OCI-LY7 (cell line): ENCODE measurements around the gene SKAP2. TPM values are rescaled to one million over a fixed set of nuclear protein-coding genes. Genes with fewer than 3 reads are reported as not detected.

Experiments
- BruUV-seq: library from RNA; stranded (reverse); fragments of 400-500 nt; replicated peaks from 2 replicates; lab custom pipeline; 2021; lab: Mats Ljungman, UMichigan
- CTCF ChIA-PET: fragments of 300-600 bp; sonication (Branson Sonifier 250); formaldehyde crosslinking; loops from one replicate; lab custom pipeline; 2022; ENCODE audit warnings: antibody characterized with exemption; ENCODE audit not compliant: unreplicated experiment; lab: Charles Lee
- POLR2A ChIA-PET: fragments of 300-600 bp; sonication (Branson Sonifier 250); formaldehyde crosslinking; loops from one replicate; lab custom pipeline; 2022; ENCODE audit warnings: antibody characterized with exemption; lab: Charles Lee
- DNase-seq: peaks from one replicate; pipeline ENCODE4 v3.0.0-alpha.2; 2015; ENCODE audit warnings: low spot score
- H2AFZ ChIP-seq: fragments of 200-600 bp; sonication (generic), shearing (Covaris generic); 2 replicates; pipeline ENCODE4 v1.6.1; 2014; ENCODE audit warnings: mild to moderate bottlenecking, antibody characterized with exemption, low read length, moderate library complexity
- H3K27ac ChIP-seq: fragments of 200-600 bp; sonication (generic); 2 replicates; pipeline ENCODE4 v1.5.1; 2014; ENCODE audit warnings: mixed run types, low read depth, mild to moderate bottlenecking, moderate library complexity, low read length, inconsistent platforms; ENCODE audit not compliant: poor library complexity, severe bottlenecking
- H3K36me3 ChIP-seq: fragments of 200-600 bp; sonication (generic); 2 replicates; pipeline ENCODE4 v1.6.1; 2014; ENCODE audit warnings: mild to moderate bottlenecking, antibody characterized with exemption, low read length, moderate library complexity, mixed read lengths; ENCODE audit not compliant: insufficient read depth
- H3K4me1 ChIP-seq: fragments of 200-600 bp; sonication (generic); 2 replicates; pipeline ENCODE4 v1.5.1; 2014; ENCODE audit warnings: mild to moderate bottlenecking, low read length; ENCODE audit not compliant: insufficient read depth, poor library complexity, severe bottlenecking
- H3K4me2 ChIP-seq: fragments of 200-600 bp; sonication (generic); 2 replicates; pipeline ENCODE4 v1.6.1; 2014; ENCODE audit warnings: mild to moderate bottlenecking, low read length
- H3K4me3 ChIP-seq: fragments of 200-600 bp; sonication (generic); 2 replicates; pipeline ENCODE4 v1.5.1; 2014; ENCODE audit warnings: mild to moderate bottlenecking, low read depth, low read length; ENCODE audit not compliant: poor library complexity, severe bottlenecking
- H3K79me2 ChIP-seq: fragments of 200-600 bp; sonication (generic); 2 replicates; pipeline ENCODE4 v1.6.1; 2016; ENCODE audit warnings: low read depth, mild to moderate bottlenecking, low read length, moderate library complexity, mixed read lengths; ENCODE audit not compliant: insufficient read depth
- H3K9me2 ChIP-seq: fragments of 200-600 bp; sonication (generic); 2 replicates; pipeline ENCODE4 v1.6.1; 2016; ENCODE audit warnings: mild to moderate bottlenecking, low read length, mixed read lengths; ENCODE audit not compliant: insufficient read depth
- H3K9me3 ChIP-seq: fragments of 200-600 bp; sonication (generic); 2 replicates; pipeline ENCODE4 v1.6.1; 2014; ENCODE audit warnings: mild to moderate bottlenecking, mixed run types, low read length, mixed read lengths
- H4K20me1 ChIP-seq: fragments of 200-600 bp; sonication (generic); 2 replicates; pipeline ENCODE4 v1.6.1; 2014; ENCODE audit warnings: mild to moderate bottlenecking, antibody characterized with exemption, low read length, moderate library complexity, mixed read lengths; ENCODE audit not compliant: insufficient read depth
- EZH2phosphoT487 ChIP-seq: fragments of 200-600 bp; sonication (generic); IDR thresholded peaks from 2 replicates; pipeline ENCODE4 v1.6.1; 2018; ENCODE audit warnings: low read depth, borderline replicate concordance, mild to moderate bottlenecking, mixed run types, antibody characterized with exemption, low read length, moderate library complexity, mixed read lengths
- intact Hi-C: fragments of 100-400 bp; cut with micrococcal nuclease; formaldehyde crosslinking; loops from one replicate; pipeline ENCODE4 v1.10.0; 2022; ENCODE audit not compliant: unreplicated experiment
- total RNA-seq, 2 experiments: library from RNA; depleted of rRNA in 1 of 2; stranded (reverse); fragments of >200 nt in 1 of 2; shearing (Covaris generic) in 1 of 2; gene quantifications; 2 replicates each; pipeline ENCODE4 v1.2.3, GENCODE V29; 2014 to 2022
- TF ChIP-seq, protein P1 (sequence below): fragments of 200-600 bp; sonication (generic); conservative IDR thresholded peaks from 2 replicates; pipeline ENCODE4 v1.5.1; 2014; ENCODE audit warnings: mild to moderate bottlenecking, antibody characterized with exemption, low read length, moderate library complexity, mixed read lengths

SKAP2 gene
- total RNA-seq, 2 experiments from 2014 or later = 15.5 to 54.8 TPM

DNA sequence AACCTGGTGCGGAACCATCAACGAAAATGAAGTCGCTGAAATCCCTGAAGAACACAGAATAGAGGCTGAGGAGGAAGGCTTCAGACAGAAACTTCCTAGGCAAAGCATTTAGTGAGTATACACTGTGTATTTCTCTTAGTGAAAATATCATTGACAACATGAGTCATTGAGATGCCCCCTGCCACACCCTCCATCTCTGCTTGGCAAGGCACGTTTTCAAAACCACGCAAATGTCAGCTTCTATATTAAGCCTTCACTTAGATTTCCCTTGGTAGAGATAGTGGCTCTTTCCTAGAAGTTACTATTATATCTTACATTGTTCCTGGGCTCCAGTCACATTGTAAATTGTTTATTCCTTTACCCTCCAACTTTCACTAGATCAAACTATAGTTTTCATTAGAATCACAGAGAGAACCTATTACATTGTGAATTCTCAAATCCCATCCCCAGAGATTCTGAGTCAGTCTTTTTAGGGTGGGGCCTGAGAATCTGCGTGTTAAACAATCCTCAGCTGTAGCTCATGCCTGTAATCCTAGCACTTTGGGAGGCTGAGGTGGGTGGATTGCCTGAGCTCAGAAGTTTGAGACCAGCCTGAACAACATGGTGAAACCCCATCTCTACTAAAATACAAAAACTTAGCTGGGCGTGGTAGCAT, 4.6 kb upstream of the SKAP2 start:
- Histone ChIP-seq H3K4me1 (peaks cover 6% of the 10 kb centered on the region), H3K4me2 (no peak overlapping the region), H2AFZ (no peak overlapping the region), H3K27ac (no peak overlapping the region), H3K9me3 (no peaks in the 10 kb centered on the region), H3K79me2 (no peaks in the 10 kb centered on the region), H3K4me3 (no peak overlapping the region), H4K20me1 (no peaks in the 10 kb centered on the region), H3K36me3 (no peaks in the 10 kb centered on the region), H3K9me2 (peaks cover 7% of the 10 kb centered on the region; the same call in 1 of the 2 replicates)
- TF ChIP-seq, protein P1, sequence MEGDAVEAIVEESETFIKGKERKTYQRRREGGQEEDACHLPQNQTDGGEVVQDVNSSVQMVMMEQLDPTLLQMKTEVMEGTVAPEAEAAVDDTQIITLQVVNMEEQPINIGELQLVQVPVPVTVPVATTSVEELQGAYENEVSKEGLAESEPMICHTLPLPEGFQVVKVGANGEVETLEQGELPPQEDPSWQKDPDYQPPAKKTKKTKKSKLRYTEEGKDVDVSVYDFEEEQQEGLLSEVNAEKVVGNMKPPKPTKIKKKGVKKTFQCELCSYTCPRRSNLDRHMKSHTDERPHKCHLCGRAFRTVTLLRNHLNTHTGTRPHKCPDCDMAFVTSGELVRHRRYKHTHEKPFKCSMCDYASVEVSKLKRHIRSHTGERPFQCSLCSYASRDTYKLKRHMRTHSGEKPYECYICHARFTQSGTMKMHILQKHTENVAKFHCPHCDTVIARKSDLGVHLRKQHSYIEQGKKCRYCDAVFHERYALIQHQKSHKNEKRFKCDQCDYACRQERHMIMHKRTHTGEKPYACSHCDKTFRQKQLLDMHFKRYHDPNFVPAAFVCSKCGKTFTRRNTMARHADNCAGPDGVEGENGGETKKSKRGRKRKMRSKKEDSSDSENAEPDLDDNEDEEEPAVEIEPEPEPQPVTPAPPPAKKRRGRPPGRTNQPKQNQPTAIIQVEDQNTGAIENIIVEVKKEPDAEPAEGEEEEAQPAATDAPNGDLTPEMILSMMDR = no peak
- no peak for TF ChIP-seq EZH2phosphoT487
- POLR2A ChIA-PET = no interaction called here
- no peak for DNase-seq
- intact Hi-C loops = no loop called here
- CTCF ChIA-PET = no interaction called here
- BruUV-seq = no TSS peak

DNA sequence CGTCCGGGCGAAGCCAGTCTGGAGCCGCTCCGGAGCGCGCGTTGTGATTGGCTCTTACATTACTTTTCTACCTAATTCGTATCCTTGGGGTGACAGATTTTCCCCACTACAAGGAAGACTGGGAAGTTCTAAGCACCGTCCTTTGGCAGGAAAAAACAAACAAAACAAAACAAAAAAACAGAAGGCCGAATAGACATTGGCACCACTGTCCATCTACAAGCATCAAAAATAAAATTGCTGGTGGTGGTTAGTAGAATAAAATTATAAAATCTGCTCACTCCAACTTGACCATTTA, 651 bp upstream of the SKAP2 start:
- ChIA-PET CTCF (no interaction called here), POLR2A (interaction anchor here (0.6 to 2.0 kb wide), 3 partner anchors 9 to 231 kb away, joined by 4 to 5 read pairs (median 5); partner anchors contain the start of gene HOXA1)
- BruUV-seq = TSS peak; percentile 96
- Histone ChIP-seq H3K4me1 (peaks cover 33% of the 10 kb centered on the region), H3K36me3 (no peaks in the 10 kb centered on the region), H4K20me1 (peaks cover 4% of the 10 kb centered on the region; the same call in 1 of the 2 replicates), H3K27ac (peak overlapping the region; percentile 75), H2AFZ (peak overlapping the region; percentile 89), H3K9me3 (no peaks in the 10 kb centered on the region), H3K4me3 (peak overlapping the region; percentile 95), H3K79me2 (peaks cover 31% of the 10 kb centered on the region), H3K9me2 (peaks cover 7% of the 10 kb centered on the region; the same call in 1 of the 2 replicates), H3K4me2 (peak overlapping the region; percentile 86)
- TF ChIP-seq, protein P1 = no peak
- no peak for TF ChIP-seq EZH2phosphoT487
- intact Hi-C loops = loop anchor here (2.0 kb wide), 2 partner anchors 100 to 232 kb away; no protein-coding TSS in a partner anchor
- no peak for DNase-seq
